HG03060 (cell line): ENCODE results near the gene MLLT10.
"Not testable (repeated sequence)": the region's sequence is repeated elsewhere in the genome, so short reads cannot be mapped to it uniquely, and the experiment has no call there.

ENCODE experiments used
- ATAC-seq: cut with Tn5 transposase; IDR thresholded peaks from one replicate; pipeline ENCODE4 v1.9.1; 2021; ENCODE audit warnings: low read depth, moderate number of reproducible peaks; ENCODE audit not compliant: unreplicated experiment

The MLLT10 gene

DNA sequence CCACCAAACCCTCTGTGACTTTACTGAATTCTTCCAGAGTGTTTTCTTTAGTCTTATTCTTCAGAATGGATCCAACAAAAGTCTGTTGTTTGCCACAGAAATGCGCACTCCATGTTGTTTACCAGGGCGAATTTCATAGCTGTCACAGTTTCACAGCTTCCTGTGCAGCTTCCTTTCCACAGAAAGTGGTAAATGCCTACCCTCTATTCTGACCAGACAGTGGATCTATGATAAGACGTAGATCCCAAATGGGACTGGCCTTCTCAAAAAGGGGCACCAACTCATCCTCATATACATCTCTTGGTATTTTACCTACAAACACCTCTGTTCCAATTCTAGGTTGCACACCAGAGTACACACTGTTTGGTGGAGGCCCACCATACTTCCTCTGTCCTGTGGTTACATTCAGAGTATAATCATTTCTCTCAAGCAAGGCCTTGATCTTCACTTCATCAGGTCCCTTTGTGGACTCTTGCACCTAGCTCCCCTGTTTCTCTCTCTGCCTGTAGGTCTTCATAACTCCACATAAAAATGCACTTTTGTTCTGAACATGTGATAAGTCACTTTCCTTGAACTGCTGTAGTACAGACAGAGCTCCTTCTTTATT, 91.7 kb downstream of the MLLT10 start:
- ATAC-seq, result no peak

DNA sequence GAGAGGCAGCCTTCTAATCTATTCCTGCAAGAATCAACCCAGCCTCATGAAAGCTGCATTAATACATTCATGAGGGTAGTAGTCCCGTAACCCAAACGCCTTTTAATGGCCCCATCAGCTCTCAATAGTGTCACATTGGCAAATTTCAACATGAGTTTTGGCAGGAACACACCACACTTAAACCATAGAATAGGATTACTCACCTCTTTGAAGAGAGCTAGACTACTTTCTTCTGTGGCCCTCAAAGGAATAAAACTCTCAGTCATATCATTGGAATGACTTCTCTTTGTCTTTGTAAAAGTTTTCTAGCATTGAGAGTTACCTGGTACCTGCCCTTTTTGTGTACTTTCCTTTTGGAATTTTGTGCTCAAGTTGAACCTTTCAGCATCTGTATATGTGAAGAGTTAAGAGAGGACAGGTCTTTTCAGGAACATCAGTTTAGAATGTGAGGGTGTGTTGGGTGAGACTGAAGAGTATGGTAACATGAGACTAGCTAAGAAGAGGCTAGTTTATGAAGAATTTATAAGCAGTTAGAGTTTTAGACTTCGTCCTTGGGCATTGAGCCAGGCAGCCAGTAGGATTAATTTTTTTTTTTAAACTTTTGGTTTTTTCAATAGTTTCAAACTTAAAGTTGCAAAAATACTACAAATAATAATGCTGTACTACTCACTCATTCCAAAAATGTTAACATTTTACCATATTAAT, 92.6 kb downstream of the MLLT10 start:
- ATAC-seq, result no peak

DNA sequence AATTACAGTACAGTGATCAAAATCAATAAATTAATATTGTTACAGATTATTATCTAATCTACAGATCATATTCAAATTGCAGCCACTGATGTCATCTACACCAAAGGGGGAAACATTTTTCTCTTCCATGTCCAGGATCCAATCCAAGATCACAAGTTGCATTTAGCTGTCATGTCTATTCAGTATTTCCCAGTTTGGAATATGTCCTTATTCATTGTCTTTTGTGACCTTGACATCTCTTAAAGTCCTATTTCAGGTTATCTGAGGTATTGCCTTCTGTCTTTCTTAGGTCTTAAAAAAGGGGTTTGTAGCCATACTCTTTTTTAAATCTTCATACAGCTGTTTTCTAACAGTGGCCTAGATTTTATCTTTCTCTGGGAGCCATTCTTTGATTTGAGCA, 93.3 kb downstream of the MLLT10 start:
- no peak for ATAC-seq

DNA sequence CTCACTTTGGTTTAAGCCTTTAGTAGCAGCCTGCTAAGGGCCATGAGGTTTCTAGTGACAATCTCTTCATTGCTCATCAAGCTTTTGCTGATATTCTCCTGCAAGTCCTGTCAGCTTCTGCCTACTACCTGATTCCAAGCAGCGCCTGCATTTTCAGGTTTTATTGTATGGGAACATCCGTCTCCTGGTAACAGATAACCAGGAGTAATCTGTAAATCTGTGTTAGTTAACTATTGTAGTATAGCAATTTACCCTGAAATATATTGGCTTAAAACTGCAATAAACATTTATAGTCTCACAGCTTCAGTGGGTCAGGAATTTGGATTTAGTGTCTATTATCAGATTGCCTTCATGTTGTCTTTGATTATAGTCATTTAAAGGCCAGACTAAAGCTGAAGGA, 94.0 kb downstream of the MLLT10 start:
- no peak for ATAC-seq

GRCh38 chr10:21628645-21629044, 94.6 kb downstream of the MLLT10 start:
- not testable (repeated sequence) for ATAC-seq

DNA sequence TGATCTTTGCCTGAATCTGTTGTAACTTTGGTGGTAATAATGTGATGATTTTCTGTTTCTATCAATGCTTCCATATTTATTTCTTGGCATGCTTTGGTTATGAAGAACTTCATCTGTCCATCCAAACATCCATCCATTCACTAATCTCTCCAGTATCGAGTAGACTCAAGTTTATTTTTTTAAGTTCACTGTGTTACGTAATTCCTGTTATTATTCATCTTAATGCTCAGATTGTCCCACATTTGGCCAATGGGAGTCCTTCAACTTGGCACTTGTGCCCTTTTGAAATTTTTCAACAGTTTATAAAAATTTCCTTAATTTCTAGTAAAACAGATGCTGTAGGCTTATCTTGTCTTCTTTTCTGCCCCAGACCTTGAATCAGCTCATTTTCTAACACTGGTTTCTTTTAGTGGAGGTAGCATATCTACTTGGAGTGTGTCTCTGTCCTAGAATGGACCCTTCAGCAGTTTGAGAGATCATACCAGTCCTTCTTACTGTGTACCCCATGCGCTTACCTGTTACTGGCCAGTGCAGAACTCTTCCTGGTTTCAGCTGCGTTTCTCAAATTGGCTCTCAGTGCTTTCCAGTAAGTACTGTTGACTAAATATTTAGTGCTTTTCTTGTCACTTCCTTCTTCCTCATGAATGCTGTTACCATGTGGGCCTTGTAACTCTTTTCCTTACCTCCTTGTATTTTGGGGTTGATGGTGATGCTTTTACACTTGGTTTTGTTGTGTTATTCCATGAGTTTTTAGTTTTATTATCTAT, 100.8 kb downstream of the MLLT10 start:
- no peak for ATAC-seq

DNA sequence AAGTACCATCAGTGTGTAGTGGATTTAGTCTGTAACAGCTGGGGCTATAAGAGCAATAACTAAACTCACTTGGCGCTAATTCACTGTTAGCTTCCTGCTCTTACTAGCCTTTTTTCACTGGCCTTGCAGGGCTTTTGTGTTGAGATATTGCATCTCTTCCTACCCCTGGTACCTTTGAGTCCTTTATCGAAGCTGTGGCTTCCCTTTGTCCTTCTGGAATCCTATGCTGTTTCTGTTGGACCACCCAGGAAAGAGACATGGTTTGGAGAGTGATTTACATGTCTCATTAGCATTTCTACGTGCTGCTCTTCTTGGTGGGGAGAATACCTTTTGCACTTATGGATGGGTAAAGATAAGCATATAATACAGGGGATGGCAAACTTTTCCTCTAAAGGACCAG, 103.8 kb downstream of the MLLT10 start:
- no peak for ATAC-seq

GRCh38 chr10:21638681-21639080, 104.6 kb downstream of the MLLT10 start:
- no peak for ATAC-seq

DNA sequence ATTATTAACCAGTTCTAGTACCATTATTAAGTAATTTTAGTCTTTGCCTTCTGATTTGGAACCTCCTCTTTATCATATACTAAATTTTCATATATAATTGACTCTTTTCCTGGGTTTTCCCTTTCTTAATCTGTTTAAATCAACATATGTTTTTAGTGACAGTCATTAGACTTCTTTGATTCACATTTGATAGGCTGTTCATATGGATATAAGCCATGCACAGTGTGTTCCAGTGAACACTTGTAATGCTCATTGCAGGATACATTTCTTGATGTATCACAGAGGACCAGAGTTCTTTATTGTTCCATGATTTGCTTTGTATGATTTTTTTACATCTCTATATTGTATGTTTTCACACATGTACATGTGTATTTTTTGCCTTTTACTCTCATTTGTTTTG, 114.0 kb downstream of the MLLT10 start:
- no peak for ATAC-seq

DNA sequence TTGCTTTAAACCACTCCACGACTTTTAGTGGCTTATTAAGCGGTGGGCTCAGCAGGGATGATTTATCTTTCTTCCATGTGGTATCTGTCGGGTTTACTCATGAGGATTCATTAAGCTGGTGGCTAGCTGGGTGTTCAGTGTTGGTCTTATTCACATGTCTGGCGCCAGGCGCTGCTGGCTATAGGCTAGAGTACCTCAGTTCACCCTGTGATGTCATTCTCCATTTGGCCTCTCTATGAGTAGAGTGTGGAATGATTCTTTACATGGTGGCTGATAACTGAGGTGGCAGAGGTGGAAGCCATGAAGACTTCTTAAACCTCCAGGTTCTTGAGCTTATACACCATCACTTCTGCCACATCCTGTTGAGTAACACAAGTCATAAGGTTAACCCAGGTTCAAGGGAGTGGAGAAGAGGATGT, 115.4 kb downstream of the MLLT10 start:
- no peak for ATAC-seq

DNA sequence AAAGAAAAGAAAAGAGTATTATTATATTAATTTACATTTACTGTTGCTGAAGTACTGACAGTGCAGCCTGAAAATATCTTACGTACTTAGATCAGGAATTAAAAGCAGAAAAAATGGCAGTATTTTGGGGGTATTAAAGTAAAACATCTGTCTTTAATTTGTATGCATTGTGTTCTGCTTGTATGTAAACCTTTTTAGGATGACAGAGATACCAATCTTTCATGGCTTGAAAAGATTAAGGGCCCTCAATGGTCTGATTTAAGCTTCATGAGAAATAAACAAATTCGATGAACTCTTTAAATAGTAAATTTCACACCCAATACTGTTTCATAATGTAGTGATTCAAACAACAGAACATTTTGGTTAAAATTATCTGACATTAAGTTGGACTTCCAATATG, 116.3 kb downstream of the MLLT10 start:
- ATAC-seq, result no peak

GRCh38 chr10:21655236-21655635, 121.2 kb downstream of the MLLT10 start:
- ATAC-seq, result no peak

DNA sequence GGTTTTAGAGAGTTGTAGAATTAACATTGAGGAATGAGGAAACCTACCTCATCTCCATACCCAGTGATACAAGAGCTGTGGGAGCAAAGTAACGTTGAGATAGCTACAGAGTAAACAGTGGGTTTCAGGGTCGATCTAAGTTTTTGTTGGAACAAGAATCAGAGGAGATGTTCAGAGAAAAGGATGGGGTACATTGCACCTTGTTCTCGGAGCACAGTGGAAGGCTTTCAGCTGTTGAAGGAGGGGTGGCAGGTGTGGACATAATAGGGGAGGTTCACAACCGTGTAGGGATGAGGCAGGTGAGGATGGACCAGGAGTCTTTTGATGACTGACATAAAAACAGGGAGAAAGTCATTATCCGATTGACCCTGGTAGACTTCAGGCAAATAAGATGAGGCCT, 121.7 kb downstream of the MLLT10 start:
- ATAC-seq, result no peak

DNA sequence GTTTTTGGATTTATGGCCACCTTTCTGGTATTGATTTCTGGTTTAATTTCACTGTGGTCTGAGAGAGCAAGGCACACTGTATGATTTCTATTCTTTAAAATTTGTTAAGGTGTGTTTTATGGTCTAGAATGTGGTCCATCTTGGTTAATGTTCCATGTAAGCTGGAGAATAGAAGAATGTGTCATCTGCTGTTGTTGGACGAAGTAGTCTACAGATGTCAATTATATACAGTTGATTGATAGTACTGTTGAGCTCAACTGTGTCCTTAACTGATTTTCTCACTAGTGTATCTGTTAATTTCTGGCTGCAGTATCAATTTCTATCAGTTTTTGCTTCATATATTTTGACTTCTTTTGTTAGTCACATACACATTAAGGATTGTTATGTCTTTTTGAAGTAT, 127.1 kb downstream of the MLLT10 start:
- ATAC-seq, result no peak

- ATAC-seq, result no peak
These were observed 127.9 kb downstream of the MLLT10 start for GRCh38 chr10:21661935-21662334.

GRCh38 chr10:21662635-21663034, 128.6 kb downstream of the MLLT10 start:
- no peak for ATAC-seq

- ATAC-seq, result no peak
These were observed 134.8 kb downstream of the MLLT10 start for GRCh38 chr10:21668831-21669230.

GRCh38 chr10:21670391-21670790, 136.4 kb downstream of the MLLT10 start:
- no peak for ATAC-seq

GRCh38 chr10:21673668-21674067, 139.6 kb downstream of the MLLT10 start:
- no peak for ATAC-seq

DNA sequence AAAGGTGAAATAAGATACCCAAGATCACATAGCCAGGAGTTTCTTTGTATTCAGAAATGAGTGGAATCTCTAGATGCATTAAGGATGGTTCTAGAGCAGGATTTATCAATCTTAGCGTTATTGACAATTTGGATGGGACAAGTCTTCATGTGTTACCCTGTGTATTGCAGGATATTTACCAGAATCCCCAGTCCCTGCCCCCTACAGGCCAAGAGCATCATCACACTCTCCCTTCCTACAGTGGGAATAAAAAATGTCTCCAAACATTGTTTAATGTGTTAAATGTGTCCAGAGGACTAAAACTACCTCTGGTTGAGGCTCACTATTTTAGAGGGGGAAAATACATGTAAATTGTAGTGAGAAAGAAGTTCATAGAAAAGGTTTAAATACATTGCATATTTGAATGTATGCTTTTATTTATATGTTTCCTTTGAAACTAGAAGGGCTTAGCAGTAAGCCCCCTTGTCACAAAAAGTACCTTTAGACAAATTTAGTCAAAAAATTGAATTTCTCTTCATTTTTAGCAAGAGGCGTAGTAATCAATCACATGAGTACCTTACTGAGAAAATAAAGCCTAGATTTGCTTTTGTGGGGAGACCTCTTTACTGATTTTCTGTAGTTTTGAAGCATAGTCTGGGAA, 141.2 kb downstream of the MLLT10 start:
- no peak for ATAC-seq

- no peak for ATAC-seq
These were observed 143.5 kb downstream of the MLLT10 start for GRCh38 chr10:21677551-21677950.
